ENCODE measurements around the gene TNFRSF13B.
"Not testable (repeated sequence)": the region's sequence is repeated elsewhere in the genome, so short reads cannot be mapped to it uniquely, and the experiment has no call there.

The TNFRSF13B gene

GRCh38 chr17:16900288-16900882, 71.5 kb downstream of the TNFRSF13B start:
- no peak for DNase-seq

DNA sequence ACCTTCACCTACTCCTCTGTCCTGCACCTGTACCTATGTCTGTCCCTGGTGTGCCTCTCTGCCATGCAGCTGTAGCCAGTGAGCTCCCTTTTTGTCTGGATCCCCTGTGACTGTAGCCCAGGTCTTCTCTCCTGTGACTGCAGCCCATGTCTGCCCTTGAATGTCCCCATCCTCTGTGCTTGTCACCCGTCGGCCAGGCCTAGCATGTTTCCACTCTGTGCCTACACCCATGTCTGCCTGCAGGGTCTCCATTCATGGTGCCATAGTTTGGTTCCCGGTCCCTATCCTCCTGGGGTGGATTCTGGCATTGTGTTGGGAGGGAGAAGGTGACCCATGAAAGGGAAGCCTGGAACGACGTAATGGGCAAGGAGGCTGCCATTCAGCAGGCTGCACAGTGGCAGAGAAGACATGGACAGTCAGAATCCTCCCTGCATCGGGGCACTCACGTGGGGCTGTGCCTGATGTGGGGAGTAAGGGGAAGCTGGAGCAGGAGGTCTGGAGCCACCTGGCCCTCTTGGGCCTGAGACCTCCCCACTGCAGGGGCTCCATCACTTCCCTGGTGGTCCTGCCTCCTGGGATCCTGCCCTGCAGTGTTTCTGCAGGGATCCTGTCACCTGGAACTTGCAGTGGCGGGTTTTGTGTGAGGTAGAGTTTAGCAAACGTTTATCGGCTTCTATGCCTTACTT, 74.6 kb downstream of the TNFRSF13B start:
- DNase-seq, result not testable (repeated sequence)

GRCh38 chr17:16896235-16896634, 75.7 kb downstream of the TNFRSF13B start:
- DNase-seq, result not testable (repeated sequence)

DNA sequence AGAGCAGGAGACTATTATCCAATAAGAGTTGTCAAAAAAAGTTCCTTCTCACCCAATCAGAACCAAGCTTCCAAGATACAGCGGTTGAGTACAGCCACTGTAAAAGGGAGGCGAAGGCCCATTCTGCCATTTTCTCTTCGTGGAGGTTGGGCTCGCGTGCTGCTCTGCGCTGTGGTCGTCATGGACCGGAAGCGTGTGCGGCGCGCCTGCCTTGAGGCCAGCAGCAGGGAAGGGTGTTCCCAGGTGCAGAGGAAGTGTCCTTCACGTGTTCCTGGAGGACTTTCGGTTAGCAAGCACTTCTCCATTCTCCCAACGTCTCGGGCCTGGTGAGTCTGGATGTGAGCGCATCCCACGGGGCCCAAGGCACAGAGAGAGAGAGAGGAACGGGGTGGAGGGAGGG, 78.4 kb downstream of the TNFRSF13B start:
- DNase-seq, result not testable (repeated sequence)

DNA sequence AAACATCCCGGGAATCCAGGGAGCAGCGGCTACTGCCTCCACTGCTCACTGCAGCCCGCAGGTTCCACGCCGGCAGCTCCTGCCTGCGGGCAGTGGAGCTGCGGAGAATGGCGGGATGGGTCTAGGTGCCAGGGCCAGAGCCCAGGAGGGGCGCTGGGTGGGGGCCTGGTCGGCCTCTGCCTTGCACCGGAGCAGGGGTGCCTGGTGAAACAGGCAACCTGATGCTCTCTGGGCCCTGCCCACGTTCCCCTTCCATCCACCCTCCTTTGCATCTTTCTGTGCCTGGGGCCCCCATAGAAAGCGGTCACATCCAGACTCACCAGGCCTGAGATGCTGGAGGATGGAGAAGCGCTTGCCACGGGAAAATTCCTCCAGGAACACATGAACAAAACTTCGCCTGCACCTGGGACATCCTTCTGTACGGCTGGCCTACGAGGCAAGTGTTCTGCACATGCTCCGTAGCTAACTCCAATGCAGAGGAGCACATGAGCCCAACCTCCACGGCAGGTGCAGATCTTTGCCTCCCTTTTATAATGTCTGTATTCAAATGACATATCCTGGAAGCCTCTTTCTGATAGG, 79.0 kb downstream of the TNFRSF13B start:
- not testable (repeated sequence) for DNase-seq

DNA sequence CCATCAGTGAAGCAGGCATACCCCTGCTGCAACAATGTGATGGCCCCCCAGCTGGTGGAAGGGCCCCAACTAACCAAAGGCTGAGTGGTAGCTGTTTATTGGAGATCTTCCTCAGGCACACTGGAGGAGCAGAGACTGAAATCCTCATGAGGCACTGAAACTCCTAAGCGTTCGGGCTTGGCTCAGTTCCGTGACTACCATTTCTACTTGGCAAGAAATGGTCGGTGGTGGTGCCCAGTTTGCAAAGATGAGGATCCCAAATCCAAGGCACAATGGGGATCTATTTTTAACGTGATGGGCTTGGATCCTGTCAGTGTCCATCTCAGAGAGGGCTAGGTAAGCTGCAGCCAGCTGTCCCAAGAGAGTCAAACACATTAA, 82.8 kb downstream of the TNFRSF13B start:
- no peak for DNase-seq

Data from inflammatory macrophage treated with lipopolysaccharide for 1 hour (primary cell).